Measurements from ENCODE around the gene BAZ1A.

DNA sequence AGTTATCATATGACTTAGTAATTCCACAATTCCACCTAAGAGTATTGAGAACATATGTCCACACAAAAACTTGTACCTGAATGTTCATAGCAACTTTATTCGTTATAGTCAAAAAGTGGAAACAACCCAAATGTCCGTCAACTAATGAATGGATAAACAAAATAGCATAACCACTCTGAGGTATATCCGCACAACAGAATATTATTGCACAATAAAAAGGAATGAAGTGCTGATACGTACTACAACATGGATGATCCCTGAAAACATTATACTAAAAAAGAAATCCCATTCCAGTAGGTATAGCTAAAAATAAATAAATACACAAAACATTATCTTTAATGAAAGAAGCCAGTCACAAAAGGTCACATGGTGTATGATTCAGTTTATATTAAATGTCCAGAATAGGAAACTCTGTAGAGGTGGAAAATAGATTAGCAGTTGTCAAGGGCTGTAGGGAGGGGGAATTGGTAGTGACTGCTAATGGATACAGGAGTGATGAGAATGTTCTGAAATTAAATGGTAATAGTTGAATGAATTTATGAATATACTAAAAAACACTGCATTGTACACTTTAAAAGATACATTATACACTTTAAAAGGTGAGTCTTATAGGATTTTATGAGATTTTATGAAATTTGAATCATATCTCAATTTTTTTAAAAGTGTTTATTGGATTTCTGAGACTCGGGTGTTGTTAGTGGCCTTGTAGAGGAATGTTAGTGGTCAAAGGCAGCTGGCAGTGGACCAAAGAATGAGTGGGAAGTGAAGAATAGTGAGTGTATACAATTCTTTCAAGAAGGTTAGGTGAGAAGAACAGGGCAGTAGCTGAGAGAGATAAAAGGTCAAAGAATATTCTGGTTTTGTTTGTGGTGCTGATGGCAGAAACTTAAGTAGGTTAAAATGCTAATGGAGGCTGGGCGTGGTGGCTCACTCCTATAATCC is 36.3 kb upstream of the BAZ1A start:
- TF ChIP-seq EZH2phosphoT487 (IDR thresholded peaks at IDR 0.05; ENCODE audit: borderline replicate concordance) = no peak
- TF ChIP-seq, protein P1, sequence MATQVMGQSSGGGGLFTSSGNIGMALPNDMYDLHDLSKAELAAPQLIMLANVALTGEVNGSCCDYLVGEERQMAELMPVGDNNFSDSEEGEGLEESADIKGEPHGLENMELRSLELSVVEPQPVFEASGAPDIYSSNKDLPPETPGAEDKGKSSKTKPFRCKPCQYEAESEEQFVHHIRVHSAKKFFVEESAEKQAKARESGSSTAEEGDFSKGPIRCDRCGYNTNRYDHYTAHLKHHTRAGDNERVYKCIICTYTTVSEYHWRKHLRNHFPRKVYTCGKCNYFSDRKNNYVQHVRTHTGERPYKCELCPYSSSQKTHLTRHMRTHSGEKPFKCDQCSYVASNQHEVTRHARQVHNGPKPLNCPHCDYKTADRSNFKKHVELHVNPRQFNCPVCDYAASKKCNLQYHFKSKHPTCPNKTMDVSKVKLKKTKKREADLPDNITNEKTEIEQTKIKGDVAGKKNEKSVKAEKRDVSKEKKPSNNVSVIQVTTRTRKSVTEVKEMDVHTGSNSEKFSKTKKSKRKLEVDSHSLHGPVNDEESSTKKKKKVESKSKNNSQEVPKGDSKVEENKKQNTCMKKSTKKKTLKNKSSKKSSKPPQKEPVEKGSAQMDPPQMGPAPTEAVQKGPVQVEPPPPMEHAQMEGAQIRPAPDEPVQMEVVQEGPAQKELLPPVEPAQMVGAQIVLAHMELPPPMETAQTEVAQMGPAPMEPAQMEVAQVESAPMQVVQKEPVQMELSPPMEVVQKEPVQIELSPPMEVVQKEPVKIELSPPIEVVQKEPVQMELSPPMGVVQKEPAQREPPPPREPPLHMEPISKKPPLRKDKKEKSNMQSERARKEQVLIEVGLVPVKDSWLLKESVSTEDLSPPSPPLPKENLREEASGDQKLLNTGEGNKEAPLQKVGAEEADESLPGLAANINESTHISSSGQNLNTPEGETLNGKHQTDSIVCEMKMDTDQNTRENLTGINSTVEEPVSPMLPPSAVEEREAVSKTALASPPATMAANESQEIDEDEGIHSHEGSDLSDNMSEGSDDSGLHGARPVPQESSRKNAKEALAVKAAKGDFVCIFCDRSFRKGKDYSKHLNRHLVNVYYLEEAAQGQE (IDR thresholded peaks at IDR 0.05; ENCODE audit: low read depth) = no peak
- TF ChIP-seq EZH2 (IDR thresholded peaks at IDR 0.05) = no peak
- TF ChIP-seq SIN3A (IDR thresholded peaks at IDR 0.05; ENCODE audit: low read depth) = no peak
- TF ChIP-seq, protein P2, sequence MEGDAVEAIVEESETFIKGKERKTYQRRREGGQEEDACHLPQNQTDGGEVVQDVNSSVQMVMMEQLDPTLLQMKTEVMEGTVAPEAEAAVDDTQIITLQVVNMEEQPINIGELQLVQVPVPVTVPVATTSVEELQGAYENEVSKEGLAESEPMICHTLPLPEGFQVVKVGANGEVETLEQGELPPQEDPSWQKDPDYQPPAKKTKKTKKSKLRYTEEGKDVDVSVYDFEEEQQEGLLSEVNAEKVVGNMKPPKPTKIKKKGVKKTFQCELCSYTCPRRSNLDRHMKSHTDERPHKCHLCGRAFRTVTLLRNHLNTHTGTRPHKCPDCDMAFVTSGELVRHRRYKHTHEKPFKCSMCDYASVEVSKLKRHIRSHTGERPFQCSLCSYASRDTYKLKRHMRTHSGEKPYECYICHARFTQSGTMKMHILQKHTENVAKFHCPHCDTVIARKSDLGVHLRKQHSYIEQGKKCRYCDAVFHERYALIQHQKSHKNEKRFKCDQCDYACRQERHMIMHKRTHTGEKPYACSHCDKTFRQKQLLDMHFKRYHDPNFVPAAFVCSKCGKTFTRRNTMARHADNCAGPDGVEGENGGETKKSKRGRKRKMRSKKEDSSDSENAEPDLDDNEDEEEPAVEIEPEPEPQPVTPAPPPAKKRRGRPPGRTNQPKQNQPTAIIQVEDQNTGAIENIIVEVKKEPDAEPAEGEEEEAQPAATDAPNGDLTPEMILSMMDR (IDR thresholded peaks at IDR 0.05 in 2 of 3, conservative IDR thresholded peaks at IDR 0.05 in 1 of 3; ENCODE audit: borderline replicate concordance in 1 of 3, insufficient read depth in 1 of 3, low read depth in 2 of 3, low read length in 2 of 3) = no peak
- TF ChIP-seq YY1 (IDR thresholded peaks at IDR 0.05; ENCODE audit: extremely low read depth, insufficient replicate concordance, low read depth, low read length) = no peak
- no peak for TF ChIP-seq POLR2AphosphoS5 (IDR thresholded peaks at IDR 0.05; ENCODE audit: low read depth, low read length)
- TF ChIP-seq, protein P3, sequence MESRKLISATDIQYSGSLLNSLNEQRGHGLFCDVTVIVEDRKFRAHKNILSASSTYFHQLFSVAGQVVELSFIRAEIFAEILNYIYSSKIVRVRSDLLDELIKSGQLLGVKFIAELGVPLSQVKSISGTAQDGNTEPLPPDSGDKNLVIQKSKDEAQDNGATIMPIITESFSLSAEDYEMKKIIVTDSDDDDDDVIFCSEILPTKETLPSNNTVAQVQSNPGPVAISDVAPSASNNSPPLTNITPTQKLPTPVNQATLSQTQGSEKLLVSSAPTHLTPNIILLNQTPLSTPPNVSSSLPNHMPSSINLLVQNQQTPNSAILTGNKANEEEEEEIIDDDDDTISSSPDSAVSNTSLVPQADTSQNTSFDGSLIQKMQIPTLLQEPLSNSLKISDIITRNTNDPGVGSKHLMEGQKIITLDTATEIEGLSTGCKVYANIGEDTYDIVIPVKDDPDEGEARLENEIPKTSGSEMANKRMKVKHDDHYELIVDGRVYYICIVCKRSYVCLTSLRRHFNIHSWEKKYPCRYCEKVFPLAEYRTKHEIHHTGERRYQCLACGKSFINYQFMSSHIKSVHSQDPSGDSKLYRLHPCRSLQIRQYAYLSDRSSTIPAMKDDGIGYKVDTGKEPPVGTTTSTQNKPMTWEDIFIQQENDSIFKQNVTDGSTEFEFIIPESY (IDR thresholded peaks at IDR 0.05; ENCODE audit: extremely low read depth, insufficient replicate concordance, low read length) = no peak
- no peak for TF ChIP-seq POLR2A (IDR thresholded peaks at IDR 0.05; ENCODE audit: borderline replicate concordance, extremely low read depth, insufficient read depth, insufficient read length)
- TF ChIP-seq, protein P4, sequence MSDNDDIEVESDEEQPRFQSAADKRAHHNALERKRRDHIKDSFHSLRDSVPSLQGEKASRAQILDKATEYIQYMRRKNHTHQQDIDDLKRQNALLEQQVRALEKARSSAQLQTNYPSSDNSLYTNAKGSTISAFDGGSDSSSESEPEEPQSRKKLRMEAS (IDR thresholded peaks at IDR 0.05) = no peak
- no peak for TF ChIP-seq CEBPB (IDR thresholded peaks at IDR 0.05; ENCODE audit: low read depth)

All from HCT116 (cell line).